Peyer's patch (tissue), 4 donors: ENCODE data around the gene FOCAD.

Source experiments
- POLR2A ChIP-seq, 2 donors: fragments of 450-650 bp; IDR thresholded peaks; one replicate each; pipeline ENCODE4 v1.5.1; 2017; ENCODE audit warnings: antibody characterized with exemption in 2 of 2, mild to moderate bottlenecking in 2 of 2, moderate library complexity in 2 of 2
- TF ChIP-seq, protein P1 (sequence below), 6 experiments: fragments of 450-650 bp in 4 of 6; fragments of 200-600 bp in 2 of 6; sonication (generic) in 1 of 6; IDR thresholded peaks; one replicate each; pipeline ENCODE4 v1.5.1; 2017 to 2019; ENCODE audit warnings: antibody characterized with exemption in 6 of 6, mild to moderate bottlenecking in 3 of 6, moderate library complexity in 1 of 6

DNA sequence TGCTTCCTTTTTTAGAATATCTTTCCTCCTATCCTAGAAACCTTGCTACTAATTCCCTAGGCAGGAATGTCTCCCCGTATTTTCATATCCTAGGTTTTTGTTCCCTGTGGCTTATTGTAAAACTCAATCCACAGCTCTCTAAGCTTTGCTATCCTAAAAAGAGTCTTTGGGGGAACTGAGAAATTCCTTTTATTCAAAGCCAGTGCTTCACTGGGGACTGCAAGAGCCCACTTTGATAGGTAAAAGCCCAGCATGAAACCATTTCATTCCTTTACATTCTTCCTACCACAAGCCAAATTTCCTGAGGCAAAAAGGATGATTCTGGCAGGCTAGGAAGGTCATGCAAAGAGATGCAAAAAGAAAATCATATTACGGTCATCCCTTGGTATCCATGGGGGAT lies 353.2 kb downstream of the FOCAD start:
- TF ChIP-seq, protein P1, sequence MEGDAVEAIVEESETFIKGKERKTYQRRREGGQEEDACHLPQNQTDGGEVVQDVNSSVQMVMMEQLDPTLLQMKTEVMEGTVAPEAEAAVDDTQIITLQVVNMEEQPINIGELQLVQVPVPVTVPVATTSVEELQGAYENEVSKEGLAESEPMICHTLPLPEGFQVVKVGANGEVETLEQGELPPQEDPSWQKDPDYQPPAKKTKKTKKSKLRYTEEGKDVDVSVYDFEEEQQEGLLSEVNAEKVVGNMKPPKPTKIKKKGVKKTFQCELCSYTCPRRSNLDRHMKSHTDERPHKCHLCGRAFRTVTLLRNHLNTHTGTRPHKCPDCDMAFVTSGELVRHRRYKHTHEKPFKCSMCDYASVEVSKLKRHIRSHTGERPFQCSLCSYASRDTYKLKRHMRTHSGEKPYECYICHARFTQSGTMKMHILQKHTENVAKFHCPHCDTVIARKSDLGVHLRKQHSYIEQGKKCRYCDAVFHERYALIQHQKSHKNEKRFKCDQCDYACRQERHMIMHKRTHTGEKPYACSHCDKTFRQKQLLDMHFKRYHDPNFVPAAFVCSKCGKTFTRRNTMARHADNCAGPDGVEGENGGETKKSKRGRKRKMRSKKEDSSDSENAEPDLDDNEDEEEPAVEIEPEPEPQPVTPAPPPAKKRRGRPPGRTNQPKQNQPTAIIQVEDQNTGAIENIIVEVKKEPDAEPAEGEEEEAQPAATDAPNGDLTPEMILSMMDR (IDR thresholded peaks at IDR 0.05) = no peak
- no peak for TF ChIP-seq POLR2A (IDR thresholded peaks at IDR 0.05)
